ENCODE measurements around the gene NIP7.
"Not testable (repeated sequence)": the region's sequence is repeated elsewhere in the genome, so short reads cannot be mapped to it uniquely, and the experiment has no call there.

Gene NIP7

DNA sequence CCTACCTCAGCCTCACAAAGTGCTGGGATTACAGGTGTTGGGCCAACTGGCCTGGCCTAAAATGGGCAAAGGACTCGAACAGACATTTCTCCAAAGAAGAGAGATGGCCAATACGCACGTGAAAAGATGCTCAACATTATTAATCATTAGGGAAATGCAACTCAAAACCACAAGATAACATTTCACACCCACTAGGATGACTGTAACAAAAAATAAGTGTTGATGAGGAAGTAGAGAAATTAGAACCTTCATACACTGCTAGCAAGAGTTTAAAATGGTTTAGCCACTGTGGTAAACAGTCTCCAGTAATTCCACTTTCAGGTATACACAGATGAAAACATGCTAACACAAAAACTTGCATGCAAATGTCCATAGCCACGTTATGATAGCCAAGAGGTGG, 6.4 kb downstream of the NIP7 start:
- no peak for DNase-seq (ENCODE audit: low spot score)

DNA sequence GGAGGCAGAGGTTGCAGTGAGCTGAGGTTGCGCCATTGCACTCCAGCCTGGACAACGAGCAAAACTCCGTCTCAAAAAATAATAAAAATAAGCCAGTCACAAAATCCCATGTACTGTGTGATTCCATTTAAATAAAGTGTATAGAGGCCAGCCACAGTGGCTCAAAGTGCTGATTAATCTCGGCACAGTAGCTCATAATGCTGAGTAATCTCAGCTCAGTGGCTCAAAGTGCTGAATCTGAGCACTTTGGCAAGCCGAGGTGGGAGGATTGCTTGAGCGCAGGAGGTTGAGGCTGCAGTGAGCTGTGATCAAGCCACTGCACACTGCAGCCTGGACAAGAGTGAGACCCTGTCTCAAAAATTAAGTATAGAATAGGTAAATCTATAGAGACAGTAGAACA, 7.1 kb downstream of the NIP7 start:
- no peak for DNase-seq (ENCODE audit: low spot score)

DNA sequence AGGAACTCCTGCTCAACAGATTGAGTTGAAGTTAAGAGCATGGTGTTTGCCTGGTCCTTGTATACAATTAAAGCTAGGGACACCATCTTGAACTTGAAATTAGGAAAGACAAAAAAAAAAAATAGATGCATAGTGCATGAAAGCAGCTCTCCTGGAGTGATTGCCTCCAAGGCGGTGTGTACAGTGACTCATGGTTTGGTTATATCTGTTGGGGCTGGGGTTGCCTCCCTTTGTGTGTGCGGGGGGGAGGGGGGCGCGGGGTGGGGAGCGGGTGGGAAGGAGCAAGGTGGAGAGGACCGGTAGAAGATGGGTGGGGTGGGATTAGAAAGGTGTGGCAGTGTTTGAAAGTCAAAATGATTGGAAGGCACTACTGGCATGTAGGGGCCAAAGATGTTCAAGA, 8.7 kb downstream of the NIP7 start:
- no peak for DNase-seq (ENCODE audit: low spot score)

DNA sequence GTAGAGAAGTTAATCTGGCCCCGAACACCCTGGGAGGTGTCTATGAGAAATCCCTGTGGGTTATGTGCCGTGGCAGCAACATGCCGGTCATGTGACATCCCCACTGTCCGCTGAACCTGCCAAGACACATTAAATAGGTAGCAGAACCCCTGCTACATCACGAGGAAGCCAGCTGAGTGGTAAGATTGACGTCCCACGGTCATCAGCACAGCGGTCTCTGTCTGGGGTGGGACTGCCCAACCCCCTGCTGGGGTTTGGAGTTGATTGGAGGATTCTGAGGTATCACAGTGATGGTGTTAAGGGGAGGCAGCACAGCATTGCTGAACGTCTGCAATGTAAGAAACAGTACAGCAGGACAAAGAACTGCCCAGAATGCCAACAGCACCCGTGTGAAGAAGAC, 10.0 kb downstream of the NIP7 start:
- DNase-seq (ENCODE audit: low spot score): no peak

DNA sequence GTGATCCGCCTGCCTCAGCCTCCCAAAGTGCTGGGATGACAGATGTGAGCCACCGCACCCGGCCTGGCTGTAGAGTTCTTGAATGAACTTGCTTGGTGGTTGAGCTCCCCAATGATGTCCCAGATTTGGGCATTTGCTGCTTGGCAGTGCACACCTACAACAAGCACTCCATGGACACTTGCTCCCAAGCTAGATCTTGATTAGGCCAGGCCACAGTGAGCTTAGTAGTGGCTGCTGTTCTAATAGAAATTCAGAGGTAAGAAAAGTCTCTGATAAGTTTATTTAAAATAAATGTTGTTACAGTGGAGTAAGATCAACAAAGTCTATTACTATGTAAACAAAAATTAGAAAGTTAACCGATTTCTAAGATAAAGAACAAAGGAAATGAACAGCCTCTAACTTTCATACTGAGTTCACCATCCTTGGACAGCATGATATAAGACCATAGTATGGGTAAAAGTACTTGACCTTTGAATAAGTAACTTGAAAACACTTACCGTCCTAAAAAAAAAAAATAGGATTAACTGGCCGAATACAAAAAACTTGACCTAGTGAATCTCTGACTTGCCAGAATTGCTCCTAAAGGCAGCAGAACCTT, 11.1 kb downstream of the NIP7 start:
- DNase-seq (ENCODE audit: low spot score): no peak

DNA sequence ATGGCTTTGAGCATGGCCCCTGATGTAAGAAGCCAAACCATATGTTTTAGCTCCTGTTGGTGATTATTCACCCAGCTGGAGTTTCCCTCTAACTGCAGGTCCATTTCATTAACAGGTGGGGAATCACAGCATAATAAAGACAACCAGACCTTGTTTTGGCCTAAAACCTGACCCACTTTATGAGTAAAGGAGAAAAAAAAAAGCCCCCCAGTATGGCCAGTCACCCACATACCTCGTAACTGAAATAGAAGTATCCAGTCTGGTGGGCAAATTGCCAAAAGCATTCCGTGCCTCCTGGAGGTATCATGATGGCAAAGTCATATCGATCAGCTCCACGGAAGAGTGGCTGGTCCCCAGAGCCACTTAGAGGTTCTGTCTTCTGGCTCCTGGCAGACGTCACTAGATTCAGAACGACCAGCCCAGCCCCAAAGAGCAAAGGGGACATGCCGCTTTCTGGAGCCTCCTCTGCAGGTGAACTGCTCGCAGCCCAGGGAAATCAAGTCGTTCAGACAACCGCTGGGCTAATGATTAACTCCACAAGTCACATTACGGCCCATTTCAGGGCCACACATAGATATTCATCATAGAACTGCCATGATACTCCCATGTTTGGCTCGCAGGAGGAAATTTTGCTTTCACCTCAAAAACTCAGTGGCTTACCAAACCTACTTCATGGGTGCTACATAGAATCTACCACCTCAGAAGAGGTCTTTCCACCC, 11.9 kb downstream of the NIP7 start, which contains the start of gene TMED6:
Gene TMED6 (minus strand): TSS at position 478 of the 719 bp plus-strand sequence. CDS start 33 bp downstream, at position 445.
- no peak for DNase-seq (ENCODE audit: low spot score)

DNA sequence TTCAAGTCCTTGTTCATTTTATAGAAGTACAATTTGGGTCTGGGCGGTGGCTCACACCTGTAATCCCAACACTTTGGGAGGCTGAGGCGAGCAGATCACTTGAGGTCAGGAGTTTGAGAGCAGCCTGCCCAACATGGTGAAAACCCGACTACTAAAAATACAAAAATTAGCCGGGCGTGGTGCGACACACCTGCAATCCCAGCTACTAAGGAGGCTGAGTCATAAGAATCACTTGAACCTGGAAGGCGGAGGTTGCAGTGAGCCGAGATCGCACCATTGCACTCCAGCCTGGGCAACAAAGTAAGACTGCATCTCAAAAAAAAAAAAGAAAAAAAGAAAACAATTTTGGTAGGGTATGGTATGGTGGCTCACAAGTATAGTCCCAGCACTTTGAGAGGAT, 20.5 kb downstream of the NIP7 start:
- not testable (repeated sequence) for DNase-seq (ENCODE audit: low spot score)

DNA sequence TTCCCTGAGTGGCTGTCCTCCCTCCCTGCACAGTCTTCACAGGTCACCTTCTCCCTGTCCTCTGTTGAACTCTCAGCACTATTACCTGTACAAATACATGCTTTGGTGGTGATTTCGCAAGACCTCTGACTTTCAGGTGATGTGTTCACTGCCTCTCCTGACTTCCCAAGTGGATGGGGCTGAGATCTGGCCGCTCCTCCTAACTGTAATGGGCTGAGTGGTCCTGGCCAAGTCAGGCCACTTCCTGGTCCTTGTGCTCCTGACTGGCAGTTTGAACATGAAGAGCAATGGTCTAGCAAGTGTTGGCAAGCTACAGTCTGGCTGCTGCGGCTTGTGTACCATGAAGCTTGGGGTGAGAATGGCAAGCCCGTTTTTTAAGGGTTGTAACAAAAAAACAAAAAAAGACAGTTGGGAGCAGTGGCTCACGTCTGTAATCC, 23.7 kb downstream of the NIP7 start:
- no peak for DNase-seq (ENCODE audit: low spot score)

DNA sequence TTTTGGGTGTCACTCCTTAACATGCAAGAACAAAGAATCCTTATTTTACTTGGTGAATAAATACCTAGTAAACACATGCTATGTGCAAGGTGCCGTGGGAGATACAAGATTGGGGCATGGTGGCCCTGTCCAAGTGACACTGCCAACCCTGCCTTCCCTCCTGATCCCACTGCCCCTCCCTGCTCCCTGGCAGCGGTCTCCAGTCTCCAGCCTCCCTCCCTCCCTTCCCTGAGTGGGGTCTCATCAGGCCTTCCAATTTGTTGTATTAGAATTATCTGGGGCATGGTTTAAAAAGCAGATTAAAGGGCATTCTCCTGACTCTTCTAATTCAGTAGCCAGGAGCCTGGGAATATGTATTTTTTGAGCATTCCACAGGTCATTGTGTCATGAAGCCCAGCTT, 24.5 kb downstream of the NIP7 start:
- DNase-seq (ENCODE audit: low spot score): no peak

DNA sequence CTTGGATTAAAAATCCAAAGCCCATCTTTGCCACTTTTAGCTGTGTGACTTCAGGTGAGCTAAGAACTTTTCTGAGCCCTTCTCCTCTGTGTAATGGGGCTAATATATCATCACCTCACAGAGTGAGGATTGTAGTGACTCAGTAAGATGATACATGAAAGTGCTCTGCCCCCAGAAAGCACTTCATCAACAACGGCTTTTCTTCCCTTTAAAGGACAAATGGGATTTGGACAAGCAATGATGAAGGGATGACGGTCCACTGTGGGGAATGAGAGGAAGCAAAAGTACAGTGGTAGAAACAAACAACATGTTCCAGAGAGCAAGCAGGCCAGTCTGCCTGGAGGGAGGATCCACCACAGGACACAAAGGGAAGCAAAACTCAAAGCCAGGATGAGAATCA, 26.3 kb downstream of the NIP7 start:
- DNase-seq (ENCODE audit: low spot score): no peak

DNA sequence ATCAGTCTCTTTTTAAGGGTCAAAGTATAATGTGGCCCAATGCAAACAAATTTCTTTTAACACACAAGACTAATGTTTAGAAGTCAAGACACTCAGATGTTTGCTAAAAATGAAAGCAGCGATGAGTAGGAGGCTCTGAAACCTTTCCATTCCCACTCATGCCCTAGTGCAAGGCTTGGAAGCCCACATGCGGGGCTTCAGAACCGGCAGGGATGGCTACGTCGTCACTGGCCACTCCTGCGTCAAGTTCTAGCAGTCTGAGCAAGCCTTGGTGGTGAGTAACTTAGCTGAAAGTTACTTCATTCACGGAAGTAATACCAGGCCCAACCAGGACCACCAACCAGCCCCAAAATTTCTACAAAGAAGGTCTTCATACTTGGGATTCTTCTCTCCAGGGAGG, 26.9 kb downstream of the NIP7 start:
- DNase-seq (ENCODE audit: low spot score): no peak

DNA sequence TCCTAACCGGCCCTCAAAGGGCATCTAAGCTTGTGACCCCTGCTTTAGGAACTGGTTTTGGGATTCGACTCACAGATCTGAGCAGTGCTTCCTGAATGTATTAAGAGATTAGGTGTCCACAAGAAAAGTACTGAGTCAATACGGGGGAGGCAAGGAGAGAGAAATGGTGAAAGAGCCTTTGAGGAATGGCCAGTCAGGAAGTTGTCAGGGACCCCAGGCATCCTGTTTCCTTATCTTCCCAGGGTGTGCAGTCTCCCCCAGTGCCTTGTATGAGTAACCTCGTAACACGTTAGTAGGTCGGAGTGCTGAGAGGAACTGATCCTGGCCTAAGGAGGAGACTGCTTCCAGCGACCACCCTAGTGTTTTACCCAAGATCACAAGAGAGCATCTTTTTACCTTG, 28.4 kb downstream of the NIP7 start:
- no peak for DNase-seq (ENCODE audit: low spot score)

DNA sequence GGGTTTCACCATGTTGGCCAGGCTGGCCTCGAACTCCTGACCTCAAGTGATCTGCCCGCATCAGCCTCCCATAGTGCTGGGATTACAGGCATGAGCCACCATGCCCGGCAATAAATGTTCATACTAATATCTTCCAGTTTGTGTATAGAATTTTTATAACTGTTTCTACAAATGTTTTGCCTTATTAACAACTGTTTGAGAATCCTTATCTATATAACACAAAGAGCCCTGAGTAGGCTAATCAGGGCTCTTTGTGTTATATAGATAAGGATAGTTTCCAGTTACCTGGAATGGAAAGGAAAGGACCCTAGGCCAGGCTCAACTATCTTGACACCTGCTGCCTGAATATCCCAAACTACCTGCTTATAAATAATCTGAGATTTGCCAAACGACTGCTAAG, 29.3 kb downstream of the NIP7 start:
- no peak for DNase-seq (ENCODE audit: low spot score)

DNA sequence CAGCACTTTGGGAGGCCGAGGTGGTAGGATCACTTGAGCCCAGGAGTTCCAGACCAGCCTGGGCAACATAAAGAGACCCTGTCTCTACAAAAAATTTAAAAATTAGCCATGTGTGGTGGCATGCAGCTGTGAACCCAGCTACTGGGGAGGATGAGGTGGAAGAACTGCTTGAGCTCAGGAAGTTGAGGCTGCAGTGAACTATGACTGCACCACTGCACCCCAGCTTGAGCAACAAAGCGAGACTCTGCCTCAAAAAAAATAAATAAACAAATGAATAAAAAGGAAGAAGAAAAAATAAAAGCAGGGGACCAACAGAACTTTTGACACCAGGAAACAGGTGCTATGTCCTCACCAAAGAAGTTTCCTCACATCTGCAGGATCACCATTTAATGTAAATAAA, 32.0 kb downstream of the NIP7 start:
- DNase-seq (ENCODE audit: low spot score): no peak

DNA sequence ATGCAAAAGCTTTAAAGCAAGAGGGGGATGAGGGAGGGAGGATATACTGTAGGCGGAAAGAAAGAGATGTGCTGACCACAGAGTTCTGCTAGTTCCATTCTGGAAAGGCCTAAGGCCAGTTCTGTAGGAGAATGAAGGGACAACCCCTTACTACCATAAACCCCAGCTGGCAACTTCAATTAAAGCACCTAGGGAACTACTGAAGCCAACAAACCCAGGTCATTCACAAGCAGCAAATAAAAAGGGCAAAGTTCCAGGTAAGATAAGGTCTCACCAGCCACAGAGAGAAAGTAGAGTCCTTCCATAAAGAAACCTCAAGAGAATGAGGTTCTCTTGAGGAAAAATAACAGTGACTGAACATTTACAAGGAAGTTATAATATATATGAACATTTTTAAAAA, 33.4 kb downstream of the NIP7 start:
- DNase-seq (ENCODE audit: low spot score): no peak

DNA sequence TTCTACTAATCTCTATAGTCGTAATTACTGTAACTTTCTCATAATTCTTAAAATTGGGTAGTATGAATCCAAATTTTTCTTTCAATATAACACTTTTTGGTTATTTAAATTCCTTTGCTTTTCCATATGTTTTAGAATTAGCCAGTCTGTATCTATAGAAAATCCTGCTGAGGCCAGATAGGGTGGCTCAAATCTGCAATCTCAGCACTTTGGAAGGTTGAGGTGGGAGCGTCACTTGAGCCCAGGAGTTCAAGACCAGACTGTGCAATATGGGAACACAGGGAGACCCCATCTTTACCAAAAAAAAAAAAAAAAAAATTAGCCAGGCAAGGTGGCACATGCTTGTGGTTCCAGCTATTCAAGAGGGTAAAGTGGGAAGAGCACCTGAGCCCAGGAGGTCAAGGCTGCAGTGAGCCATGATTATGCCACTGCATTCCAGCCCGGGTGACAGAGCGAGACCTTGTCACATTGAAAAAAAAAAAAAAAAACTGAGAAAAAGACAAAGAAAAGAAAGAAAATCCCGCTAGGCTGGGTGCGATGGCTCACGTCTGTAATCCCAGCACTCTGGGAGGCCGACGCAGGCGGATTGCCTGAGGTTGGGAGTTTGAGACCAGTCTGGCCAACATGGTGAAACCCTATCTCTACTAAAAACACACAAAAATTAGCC, 37.0 kb downstream of the NIP7 start:
- no peak for DNase-seq (ENCODE audit: low spot score)

DNA sequence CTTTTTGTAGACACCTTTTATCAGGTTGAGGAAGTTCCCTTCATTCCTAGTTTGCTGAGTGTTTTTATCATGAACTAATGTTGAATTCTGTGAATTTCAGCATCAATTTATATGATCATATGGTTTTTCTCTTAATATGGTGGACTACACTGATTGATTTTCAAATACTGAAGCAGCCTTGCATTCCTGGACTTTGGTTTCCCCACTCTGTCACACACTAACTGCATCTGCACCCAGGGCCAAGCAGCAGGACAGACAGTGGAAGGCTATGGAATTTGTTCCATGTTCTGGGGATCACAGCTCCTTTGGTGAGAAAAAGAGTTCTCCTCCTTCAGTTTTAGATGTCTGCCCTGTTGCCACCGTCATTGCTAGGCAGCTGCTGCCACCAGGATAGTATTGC, 38.5 kb downstream of the NIP7 start:
- no peak for DNase-seq (ENCODE audit: low spot score)

DNA sequence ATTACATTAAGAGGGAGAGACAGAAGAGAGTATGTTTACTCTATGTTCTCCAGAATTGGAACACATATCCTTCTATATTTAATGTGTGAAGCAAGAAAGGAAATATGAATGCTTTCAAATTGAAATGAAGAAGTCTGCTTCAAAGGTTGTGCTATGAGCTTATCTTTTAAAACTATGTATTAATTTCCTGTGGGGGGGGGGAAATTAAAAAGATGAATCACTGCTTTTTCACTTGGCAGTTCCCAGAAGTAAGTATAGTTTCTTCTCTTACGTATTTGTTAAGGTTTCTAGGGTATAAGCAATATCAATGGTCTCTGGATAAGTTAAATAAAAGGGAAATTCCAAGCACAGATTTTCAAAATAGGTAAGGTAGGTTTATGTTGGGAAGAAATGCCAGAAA, 39.2 kb downstream of the NIP7 start:
- DNase-seq (ENCODE audit: low spot score): no peak

DNA sequence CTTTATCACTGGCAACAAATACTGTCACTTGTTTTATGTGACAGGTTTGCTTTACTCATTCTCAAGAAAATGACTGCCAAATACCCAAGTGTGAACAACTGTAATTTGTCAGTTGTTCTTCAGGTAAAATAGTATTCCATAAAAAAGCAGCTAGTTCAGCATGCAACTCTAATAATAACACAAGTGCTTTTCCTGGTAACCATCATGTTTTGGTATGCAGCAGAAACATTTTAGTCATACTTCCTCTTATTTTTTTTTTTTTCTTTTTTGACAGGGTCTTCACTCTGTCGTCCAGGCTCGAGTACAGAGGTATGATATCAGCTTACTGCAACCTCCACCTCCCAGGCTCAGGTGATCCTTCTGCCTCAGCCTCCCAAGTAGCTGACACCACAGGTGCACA, 41.7 kb downstream of the NIP7 start:
- DNase-seq (ENCODE audit: low spot score): no peak

DNA sequence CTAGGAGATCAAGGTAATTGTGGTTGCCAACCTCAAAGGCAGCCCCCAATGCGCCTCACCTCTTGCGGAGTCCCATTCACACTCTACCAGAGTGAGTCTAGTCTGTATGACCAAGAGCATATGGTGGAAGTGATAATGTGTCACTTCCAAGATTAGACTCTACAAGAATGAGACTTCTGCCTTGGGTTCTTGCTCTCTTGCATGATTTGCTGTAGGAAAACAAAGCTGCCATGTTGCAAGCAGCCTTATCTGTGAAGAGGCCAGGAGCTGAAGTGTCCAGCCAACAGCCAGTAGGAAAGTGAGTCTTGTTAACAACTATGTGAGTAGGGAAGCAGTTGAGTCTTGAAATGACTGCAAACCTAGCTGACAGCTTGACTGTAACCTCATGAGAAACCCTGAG, 42.8 kb downstream of the NIP7 start:
- DNase-seq (ENCODE audit: low spot score): no peak

DNA sequence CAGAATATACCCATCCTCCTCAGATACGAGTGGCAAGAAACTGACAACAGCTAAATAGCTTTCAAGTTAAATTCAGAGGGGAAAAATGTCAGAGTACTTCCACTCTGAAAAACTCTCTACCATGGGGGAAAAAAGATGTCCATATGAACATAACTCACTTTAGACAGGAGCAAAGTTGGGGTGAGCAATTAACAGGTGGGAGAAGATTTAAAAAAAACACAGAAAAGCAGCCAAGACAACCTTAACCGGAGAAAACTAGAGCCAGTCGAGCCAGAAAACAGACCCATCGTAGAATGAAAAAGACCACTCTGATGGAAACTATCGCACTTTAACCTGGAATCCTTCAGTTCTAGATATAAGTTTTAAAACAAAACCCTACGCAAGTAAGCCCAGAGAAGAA, 45.4 kb downstream of the NIP7 start:
- no peak for DNase-seq (ENCODE audit: low spot score)

DNA sequence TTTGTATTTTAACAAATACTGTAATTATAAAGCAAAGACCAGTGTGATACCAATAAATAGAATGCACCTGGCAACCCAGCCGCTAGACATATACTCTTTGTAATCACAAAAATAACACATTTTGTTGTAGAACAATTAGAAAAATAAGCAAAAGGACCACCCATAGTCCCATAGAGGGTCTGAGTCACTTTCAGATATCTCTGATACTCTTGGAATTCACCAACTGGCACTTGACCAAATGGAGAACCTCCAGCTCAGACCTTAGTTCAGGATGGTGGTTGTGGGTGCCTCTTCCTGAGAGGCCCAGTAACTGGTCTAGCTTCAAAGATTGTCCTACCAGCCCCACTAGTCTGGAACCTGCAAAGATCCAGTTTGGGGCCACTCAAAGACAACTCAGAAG, 47.0 kb downstream of the NIP7 start:
- no peak for DNase-seq (ENCODE audit: low spot score)
